Measurements from ENCODE around the gene HP1BP3. TPM values are rescaled to one million over a fixed set of nuclear protein-coding genes. Genes with fewer than 3 reads are reported as not detected.
A peak's percentile ranks its signal among the peaks of the same experiment; 100 is the strongest.
"Not testable (repeated sequence)": the region's sequence is repeated elsewhere in the genome, so short reads cannot be mapped to it uniquely, and the experiment has no call there.

Gene HP1BP3
- total and polyA plus RNA-seq, 7 donors = 54.6 to 269 (median 158) TPM

DNA sequence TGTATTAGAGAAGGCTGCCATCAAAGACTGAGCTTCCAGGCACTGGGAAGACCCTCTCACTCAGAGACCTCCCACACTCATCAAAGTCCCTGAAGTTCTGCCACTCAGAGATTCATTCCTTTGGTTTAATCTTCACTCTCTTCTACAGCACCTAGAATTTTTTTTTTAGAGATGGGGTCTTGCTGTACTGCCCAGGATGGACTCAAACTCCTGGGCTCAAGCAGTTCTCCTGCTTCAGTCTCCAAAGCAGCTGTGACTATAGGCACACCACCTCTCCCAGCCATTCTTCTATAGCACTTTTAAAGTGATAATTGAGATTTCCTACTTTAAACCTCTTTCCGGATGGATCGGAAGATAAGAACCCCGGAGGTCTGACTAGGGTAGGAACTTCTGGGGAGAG is 3.7 kb upstream of the HP1BP3 start:
- H3K27ac ChIP-seq = no peak overlapping the region
- H3K4me1 ChIP-seq = peaks cover 0 to 11% (median 4%) of the 10 kb centered on the region in 4 donors
- no peaks in the 10 kb centered on the region for H3K9me3 ChIP-seq
- H3K36me3 ChIP-seq = no peaks in the 10 kb centered on the region
- H3K27me3 ChIP-seq = no peaks in the 10 kb centered on the region
- no peak overlapping the region for H3K4me3 ChIP-seq
- TF ChIP-seq POLR2AphosphoS5 (IDR thresholded peaks at IDR 0.05) (no peak), POLR2A (IDR thresholded peaks at IDR 0.05) (no peak), EP300 (IDR thresholded peaks at IDR 0.05) (no peak), CTCF (IDR thresholded peaks at IDR 0.05) (no peak)
- 89 to 93% methylated on average over 3 of the region's 3 CpGs for WGBS, 2 donors
- DNase-seq = no peak
- intact Hi-C loops (cut with DNase I) = no loop called here

GRCh38 chr1:20789598-20789997 is 2.5 kb upstream of the HP1BP3 start:
- 94 to 97% methylated on average over 9 of the region's 9 CpGs for WGBS, 2 donors
- not testable (repeated sequence) for H3K27ac ChIP-seq, H3K27me3 ChIP-seq, H3K9me3 ChIP-seq, DNase-seq, H3K36me3 ChIP-seq, H3K4me3 ChIP-seq
- intact Hi-C loops (cut with DNase I) = loop anchor here (5.0 to 10.0 kb wide), 2 partner anchors 92 to 555 kb away; no protein-coding TSS in a partner anchor
- H3K4me1 ChIP-seq = peaks cover 0 to 20% (median 15%) of the 10 kb centered on the region in 4 donors

GRCh38 chr1:20787840-20788795 is 1.0 kb upstream of the HP1BP3 start:
- Histone ChIP-seq H3K27me3 (no peaks in the 10 kb centered on the region), H3K36me3 (no peaks in the 10 kb centered on the region), H3K4me3 (peak overlapping the region; percentile 81 to 98 (median 93)), H3K4me1 (peaks cover 0 to 35% (median 25%) of the 10 kb centered on the region in 4 donors), H3K9me3 (no peaks in the 10 kb centered on the region), H3K27ac (peak overlapping the region; percentile 96 to 100 (median 99))
- 38 to 48% methylated on average over 22 of the region's 22 CpGs for WGBS, 2 donors
- DNase-seq = no peak
- TF ChIP-seq POLR2A (IDR thresholded peaks at IDR 0.05) (no peak), EP300 (IDR thresholded peaks at IDR 0.05) (no peak), POLR2AphosphoS5 (IDR thresholded peaks at IDR 0.05) (no peak), CTCF (IDR thresholded peaks at IDR 0.05) (no peak)
- intact Hi-C loops (cut with DNase I) = loop anchor here (2.0 to 10.0 kb wide), 3 partner anchors 91 to 557 kb away; partner anchors contain the start of gene EIF4G3

GRCh38 chr1:20786253-20787028 is 666 bp downstream of the HP1BP3 start:
- DNase-seq = peak; percentile 97
- intact Hi-C loops (cut with DNase I) = loop anchor here (2.0 to 10.0 kb wide), 3 partner anchors 89 to 558 kb away; partner anchors contain the start of gene EIF4G3
- TF ChIP-seq POLR2A (IDR thresholded peaks at IDR 0.05) (peak; percentile 62 to 67), EP300 (IDR thresholded peaks at IDR 0.05) (no peak), CTCF (IDR thresholded peaks at IDR 0.05) (no peak), POLR2AphosphoS5 (IDR thresholded peaks at IDR 0.05) (peak; percentile 81 to 94 (median 88))
- Histone ChIP-seq H3K36me3 (no peaks in the 10 kb centered on the region), H3K4me3 (peak overlapping the region; percentile 81 to 98 (median 93)), H3K27me3 (no peaks in the 10 kb centered on the region), H3K4me1 (peaks cover 0 to 51% (median 34%) of the 10 kb centered on the region in 4 donors), H3K27ac (peak overlapping the region; percentile 96 to 100 (median 99)), H3K9me3 (no peaks in the 10 kb centered on the region)
- 0% methylated on average over 102 of the region's 102 CpGs for WGBS, 2 donors

All from sigmoid colon (tissue), 7 donors.